ENCODE data around the gene GPR84. TPM values are rescaled to one million over a fixed set of nuclear protein-coding genes. Genes with fewer than 3 reads are reported as not detected.

GPR84 gene
- total and polyA plus RNA-seq, 9 of the 15 experiments (the other 6 are each of a cell fraction or from before 2014, with no cell fraction given): 0.07 to 0.18 (median 0.11) TPM; not detected in 5

DNA sequence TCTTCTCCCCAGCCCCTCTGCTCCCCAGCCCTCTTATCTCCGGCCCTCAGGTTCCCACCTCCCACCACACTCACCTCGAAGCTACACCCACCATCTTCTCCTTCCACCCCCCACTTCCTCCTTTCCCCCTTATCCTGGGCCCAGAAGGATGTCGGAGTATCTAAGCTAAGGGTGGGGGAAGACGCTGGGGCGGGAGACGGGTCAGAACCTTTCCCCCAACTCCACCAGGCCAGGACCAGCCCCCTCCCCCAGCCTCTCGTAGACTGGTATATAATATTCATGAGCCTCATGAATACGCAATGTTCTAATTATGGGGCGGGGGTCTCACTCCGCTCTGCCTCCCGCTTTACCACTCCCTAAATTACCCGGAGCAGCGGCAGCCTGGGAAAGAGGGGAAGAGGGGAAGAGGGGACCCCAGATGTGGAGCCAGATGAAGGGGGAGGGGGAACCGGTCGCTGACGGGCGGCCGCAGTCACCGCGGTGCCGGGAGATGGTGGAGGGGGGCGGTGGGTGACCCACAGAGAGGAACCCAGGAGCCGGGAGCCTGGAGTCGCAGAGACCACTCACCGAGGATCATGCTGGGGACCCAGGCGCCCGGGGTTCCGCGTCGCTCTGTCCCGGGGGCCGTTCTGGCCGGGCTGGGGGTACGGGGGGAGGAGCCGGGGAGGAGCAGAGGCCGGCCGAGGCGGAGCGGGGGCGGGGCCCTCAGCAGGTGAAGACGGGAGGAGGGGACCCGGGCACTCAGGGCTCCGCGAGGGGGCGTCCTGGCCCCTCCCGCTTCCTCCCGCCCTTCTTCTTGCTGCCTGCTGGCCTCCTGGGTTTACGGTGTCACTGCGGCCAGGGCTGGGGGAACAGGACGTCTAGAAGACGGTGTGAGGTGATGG lies 26.6 kb upstream of the GPR84 start (continued):
- TF ChIP-seq, protein P1, sequence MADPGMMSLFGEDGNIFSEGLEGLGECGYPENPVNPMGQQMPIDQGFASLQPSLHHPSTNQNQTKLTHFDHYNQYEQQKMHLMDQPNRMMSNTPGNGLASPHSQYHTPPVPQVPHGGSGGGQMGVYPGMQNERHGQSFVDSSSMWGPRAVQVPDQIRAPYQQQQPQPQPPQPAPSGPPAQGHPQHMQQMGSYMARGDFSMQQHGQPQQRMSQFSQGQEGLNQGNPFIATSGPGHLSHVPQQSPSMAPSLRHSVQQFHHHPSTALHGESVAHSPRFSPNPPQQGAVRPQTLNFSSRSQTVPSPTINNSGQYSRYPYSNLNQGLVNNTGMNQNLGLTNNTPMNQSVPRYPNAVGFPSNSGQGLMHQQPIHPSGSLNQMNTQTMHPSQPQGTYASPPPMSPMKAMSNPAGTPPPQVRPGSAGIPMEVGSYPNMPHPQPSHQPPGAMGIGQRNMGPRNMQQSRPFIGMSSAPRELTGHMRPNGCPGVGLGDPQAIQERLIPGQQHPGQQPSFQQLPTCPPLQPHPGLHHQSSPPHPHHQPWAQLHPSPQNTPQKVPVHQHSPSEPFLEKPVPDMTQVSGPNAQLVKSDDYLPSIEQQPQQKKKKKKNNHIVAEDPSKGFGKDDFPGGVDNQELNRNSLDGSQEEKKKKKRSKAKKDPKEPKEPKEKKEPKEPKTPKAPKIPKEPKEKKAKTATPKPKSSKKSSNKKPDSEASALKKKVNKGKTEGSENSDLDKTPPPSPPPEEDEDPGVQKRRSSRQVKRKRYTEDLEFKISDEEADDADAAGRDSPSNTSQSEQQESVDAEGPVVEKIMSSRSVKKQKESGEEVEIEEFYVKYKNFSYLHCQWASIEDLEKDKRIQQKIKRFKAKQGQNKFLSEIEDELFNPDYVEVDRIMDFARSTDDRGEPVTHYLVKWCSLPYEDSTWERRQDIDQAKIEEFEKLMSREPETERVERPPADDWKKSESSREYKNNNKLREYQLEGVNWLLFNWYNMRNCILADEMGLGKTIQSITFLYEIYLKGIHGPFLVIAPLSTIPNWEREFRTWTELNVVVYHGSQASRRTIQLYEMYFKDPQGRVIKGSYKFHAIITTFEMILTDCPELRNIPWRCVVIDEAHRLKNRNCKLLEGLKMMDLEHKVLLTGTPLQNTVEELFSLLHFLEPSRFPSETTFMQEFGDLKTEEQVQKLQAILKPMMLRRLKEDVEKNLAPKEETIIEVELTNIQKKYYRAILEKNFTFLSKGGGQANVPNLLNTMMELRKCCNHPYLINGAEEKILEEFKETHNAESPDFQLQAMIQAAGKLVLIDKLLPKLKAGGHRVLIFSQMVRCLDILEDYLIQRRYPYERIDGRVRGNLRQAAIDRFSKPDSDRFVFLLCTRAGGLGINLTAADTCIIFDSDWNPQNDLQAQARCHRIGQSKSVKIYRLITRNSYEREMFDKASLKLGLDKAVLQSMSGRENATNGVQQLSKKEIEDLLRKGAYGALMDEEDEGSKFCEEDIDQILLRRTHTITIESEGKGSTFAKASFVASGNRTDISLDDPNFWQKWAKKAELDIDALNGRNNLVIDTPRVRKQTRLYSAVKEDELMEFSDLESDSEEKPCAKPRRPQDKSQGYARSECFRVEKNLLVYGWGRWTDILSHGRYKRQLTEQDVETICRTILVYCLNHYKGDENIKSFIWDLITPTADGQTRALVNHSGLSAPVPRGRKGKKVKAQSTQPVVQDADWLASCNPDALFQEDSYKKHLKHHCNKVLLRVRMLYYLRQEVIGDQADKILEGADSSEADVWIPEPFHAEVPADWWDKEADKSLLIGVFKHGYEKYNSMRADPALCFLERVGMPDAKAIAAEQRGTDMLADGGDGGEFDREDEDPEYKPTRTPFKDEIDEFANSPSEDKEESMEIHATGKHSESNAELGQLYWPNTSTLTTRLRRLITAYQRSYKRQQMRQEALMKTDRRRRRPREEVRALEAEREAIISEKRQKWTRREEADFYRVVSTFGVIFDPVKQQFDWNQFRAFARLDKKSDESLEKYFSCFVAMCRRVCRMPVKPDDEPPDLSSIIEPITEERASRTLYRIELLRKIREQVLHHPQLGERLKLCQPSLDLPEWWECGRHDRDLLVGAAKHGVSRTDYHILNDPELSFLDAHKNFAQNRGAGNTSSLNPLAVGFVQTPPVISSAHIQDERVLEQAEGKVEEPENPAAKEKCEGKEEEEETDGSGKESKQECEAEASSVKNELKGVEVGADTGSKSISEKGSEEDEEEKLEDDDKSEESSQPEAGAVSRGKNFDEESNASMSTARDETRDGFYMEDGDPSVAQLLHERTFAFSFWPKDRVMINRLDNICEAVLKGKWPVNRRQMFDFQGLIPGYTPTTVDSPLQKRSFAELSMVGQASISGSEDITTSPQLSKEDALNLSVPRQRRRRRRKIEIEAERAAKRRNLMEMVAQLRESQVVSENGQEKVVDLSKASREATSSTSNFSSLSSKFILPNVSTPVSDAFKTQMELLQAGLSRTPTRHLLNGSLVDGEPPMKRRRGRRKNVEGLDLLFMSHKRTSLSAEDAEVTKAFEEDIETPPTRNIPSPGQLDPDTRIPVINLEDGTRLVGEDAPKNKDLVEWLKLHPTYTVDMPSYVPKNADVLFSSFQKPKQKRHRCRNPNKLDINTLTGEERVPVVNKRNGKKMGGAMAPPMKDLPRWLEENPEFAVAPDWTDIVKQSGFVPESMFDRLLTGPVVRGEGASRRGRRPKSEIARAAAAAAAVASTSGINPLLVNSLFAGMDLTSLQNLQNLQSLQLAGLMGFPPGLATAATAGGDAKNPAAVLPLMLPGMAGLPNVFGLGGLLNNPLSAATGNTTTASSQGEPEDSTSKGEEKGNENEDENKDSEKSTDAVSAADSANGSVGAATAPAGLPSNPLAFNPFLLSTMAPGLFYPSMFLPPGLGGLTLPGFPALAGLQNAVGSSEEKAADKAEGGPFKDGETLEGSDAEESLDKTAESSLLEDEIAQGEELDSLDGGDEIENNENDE (IDR thresholded peaks at IDR 0.05; ENCODE audit: low read depth, low read length): no peak
- TF ChIP-seq, protein P2, sequence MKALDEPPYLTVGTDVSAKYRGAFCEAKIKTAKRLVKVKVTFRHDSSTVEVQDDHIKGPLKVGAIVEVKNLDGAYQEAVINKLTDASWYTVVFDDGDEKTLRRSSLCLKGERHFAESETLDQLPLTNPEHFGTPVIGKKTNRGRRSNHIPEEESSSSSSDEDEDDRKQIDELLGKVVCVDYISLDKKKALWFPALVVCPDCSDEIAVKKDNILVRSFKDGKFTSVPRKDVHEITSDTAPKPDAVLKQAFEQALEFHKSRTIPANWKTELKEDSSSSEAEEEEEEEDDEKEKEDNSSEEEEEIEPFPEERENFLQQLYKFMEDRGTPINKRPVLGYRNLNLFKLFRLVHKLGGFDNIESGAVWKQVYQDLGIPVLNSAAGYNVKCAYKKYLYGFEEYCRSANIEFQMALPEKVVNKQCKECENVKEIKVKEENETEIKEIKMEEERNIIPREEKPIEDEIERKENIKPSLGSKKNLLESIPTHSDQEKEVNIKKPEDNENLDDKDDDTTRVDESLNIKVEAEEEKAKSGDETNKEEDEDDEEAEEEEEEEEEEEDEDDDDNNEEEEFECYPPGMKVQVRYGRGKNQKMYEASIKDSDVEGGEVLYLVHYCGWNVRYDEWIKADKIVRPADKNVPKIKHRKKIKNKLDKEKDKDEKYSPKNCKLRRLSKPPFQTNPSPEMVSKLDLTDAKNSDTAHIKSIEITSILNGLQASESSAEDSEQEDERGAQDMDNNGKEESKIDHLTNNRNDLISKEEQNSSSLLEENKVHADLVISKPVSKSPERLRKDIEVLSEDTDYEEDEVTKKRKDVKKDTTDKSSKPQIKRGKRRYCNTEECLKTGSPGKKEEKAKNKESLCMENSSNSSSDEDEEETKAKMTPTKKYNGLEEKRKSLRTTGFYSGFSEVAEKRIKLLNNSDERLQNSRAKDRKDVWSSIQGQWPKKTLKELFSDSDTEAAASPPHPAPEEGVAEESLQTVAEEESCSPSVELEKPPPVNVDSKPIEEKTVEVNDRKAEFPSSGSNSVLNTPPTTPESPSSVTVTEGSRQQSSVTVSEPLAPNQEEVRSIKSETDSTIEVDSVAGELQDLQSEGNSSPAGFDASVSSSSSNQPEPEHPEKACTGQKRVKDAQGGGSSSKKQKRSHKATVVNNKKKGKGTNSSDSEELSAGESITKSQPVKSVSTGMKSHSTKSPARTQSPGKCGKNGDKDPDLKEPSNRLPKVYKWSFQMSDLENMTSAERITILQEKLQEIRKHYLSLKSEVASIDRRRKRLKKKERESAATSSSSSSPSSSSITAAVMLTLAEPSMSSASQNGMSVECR (CRISPR knock-in tag; IDR thresholded peaks at IDR 0.05): peak; percentile 46; the same call in 1 of the 2 replicates
- TF ChIP-seq SAFB2 (IDR thresholded peaks at IDR 0.05; ENCODE audit: borderline replicate concordance, low read depth, low read length, severe bottlenecking): no peak
- TF ChIP-seq SMARCA5 (IDR thresholded peaks at IDR 0.05): no peak
- TF ChIP-seq NRF1 (conservative IDR thresholded peaks at IDR 0.05 in 1 of 2, IDR thresholded peaks at IDR 0.05 in 1 of 2): no peak
- TF ChIP-seq, protein P3, sequence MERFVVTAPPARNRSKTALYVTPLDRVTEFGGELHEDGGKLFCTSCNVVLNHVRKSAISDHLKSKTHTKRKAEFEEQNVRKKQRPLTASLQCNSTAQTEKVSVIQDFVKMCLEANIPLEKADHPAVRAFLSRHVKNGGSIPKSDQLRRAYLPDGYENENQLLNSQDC (CRISPR knock-in tag; IDR thresholded peaks at IDR 0.05): no peak

Data from K562 (cell line).